GM18873 (cell line): ENCODE data around the gene KIAA0586.
"Not testable (repeated sequence)": the region's sequence is repeated elsewhere in the genome, so short reads cannot be mapped to it uniquely, and the experiment has no call there.

Experiments
- ATAC-seq: cut with Tn5 transposase; IDR thresholded peaks from one replicate; pipeline ENCODE4 v1.9.1; 2021; ENCODE audit warnings: mild to moderate bottlenecking, moderate library complexity, moderate number of reproducible peaks; ENCODE audit not compliant: unreplicated experiment, low FRiP score

The KIAA0586 gene

GRCh38 chr14:58587271-58587670 is 159.8 kb downstream of the KIAA0586 start:
- ATAC-seq, result no peak

GRCh38 chr14:58588321-58588720 is 160.8 kb downstream of the KIAA0586 start:
- not testable (repeated sequence) for ATAC-seq

GRCh38 chr14:58593977-58594376 is 166.5 kb downstream of the KIAA0586 start:
- ATAC-seq, result no peak

- no peak for ATAC-seq
Measured at GRCh38 chr14:58597041-58597440, 169.5 kb downstream of the KIAA0586 start.

GRCh38 chr14:58598028-58598803 is 170.7 kb downstream of the KIAA0586 start:
- no peak for ATAC-seq

GRCh38 chr14:58598804-58599525 is 171.4 kb downstream of the KIAA0586 start:
- ATAC-seq, result no peak

- ATAC-seq, result no peak
Measured at GRCh38 chr14:58599707-58600106, 172.2 kb downstream of the KIAA0586 start.
